G401 (cell line): Measurements from ENCODE around the gene ACP4. TPM values are rescaled to one million over a fixed set of nuclear protein-coding genes. Genes with fewer than 3 reads are reported as not detected.
A peak's percentile ranks its signal among the peaks of the same experiment; 100 is the strongest.
"Not testable (repeated sequence)": the region's sequence is repeated elsewhere in the genome, so short reads cannot be mapped to it uniquely, and the experiment has no call there.

ENCODE experiments used
- DNase-seq: peaks from one replicate; pipeline ENCODE4 v3.0.0-alpha.2; 2015; ENCODE audit warnings: low spot score
- in situ Hi-C: cut with HindIII; loops from 2 replicates; pipeline ENCODE4 v1.10.0; 2016; ENCODE audit warnings: low sequenced_read_pairs, mixed read lengths
- total RNA-seq: library from RNA; depleted of rRNA; stranded (reverse); fragments of >200 nt; shearing (Covaris generic); gene quantifications from 2 replicates; pipeline ENCODE4 v1.2.3, GENCODE V29; 2014

The ACP4 gene
- total RNA-seq, 1 experiment from 2014 or later: not detected

DNA sequence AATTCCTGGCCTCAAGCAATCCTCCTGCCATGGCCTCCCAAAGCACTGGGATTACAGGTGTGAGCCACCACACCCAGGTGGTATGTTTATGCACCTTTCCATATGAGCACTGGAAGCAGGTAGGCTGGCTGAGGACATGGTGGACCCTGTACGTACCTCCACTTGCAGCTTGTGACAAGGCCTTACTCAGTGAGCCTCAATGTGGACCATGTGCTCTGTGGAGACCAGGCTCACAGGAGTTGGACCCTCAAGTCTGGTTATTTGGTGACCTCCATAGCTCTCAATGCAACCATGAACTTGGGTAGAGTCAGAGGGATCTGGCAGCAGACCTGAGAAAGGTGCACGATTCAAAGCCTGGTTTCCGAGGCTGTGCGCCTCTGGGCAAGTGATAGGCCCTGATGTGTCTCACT is 5.5 kb downstream of the ACP4 start:
- no peak for DNase-seq
- in situ Hi-C loops: no loop called here

DNA sequence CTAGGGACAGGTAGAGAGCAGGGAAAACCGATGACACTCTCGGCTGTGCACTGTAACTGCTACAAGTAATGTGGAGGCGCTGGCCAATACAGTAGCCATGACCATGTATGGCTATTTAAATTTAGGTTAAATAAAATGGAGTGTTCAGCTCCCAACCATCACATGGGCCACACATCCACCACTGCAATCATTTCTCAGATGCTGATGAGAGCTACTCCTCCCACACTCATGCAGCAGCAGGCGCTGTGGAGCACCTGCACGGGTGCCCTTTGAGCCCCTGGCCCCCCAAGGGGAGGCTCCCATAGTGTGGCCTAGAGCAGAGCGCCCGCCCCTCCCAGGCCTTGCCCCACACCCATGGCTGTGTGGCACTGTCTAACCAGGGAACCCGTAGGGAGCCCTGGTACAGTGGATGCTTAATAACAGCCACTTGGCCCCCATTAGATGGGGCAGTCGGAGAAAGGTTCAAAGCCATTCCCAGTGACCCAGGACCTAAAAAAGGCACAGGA is 6.0 kb downstream of the ACP4 start:
- in situ Hi-C loops: no loop called here

DNA sequence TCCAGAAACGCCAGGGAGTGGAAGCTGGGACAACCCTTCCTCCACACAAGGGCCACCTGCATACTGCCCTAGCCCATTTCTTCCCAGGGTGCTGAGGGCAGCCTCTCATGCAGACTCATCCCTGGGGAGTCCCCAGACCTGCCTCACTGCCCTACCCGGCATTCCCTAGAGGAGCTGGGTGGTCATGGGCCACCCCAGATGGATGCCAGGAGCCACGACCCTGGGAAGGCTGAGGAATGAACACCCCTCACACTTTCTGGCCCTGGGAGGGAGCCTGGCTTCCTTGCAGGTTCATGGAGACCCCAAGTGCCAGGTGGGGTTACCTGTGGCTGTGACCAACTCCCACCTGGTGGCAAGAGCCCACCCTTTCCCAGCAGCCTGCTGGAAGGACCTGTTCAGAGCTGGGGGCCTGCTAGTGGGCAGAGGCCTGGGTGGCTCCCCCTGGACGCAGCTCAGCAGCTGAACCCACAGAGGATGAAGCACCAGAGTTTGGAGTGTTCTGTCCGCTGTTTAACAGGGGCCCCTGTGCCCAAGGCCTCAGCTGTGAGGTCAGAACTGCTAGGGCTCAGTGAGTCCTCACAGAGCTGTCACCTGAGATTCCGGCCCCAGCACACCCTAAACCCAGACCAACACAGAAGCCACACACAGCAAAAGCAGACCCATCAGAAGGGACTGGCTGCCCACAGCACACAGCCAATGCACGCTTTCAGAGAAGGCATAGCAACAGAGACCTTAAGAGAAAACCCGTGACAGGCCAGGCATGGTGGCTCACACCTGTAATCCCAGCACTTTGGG is 6.6 kb downstream of the ACP4 start:
- in situ Hi-C loops: no loop called here

More for the DNA sequence above, 6.0 kb downstream of the ACP4 start:
- no peak for DNase-seq

DNA sequence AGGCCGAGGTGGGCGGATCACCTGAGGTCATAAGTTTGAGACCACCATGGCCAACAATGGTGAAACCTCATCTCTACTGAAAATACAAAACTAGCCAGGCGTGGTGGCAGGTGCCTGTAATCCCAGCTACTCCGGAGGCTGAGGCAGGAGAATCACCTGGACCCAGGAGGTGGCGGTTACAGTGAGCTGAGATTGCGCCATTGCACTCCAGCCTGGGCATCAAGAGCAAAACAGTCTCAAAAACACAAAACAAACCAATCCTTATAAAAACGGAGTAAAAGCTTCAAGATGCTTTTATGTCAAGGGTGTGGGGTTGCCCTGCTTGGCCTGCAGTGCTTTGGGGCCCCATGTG is 7.2 kb downstream of the ACP4 start:
- in situ Hi-C loops: no loop called here
- no peak for DNase-seq

More for the DNA sequence above, 6.6 kb downstream of the ACP4 start:
- no peak for DNase-seq

DNA sequence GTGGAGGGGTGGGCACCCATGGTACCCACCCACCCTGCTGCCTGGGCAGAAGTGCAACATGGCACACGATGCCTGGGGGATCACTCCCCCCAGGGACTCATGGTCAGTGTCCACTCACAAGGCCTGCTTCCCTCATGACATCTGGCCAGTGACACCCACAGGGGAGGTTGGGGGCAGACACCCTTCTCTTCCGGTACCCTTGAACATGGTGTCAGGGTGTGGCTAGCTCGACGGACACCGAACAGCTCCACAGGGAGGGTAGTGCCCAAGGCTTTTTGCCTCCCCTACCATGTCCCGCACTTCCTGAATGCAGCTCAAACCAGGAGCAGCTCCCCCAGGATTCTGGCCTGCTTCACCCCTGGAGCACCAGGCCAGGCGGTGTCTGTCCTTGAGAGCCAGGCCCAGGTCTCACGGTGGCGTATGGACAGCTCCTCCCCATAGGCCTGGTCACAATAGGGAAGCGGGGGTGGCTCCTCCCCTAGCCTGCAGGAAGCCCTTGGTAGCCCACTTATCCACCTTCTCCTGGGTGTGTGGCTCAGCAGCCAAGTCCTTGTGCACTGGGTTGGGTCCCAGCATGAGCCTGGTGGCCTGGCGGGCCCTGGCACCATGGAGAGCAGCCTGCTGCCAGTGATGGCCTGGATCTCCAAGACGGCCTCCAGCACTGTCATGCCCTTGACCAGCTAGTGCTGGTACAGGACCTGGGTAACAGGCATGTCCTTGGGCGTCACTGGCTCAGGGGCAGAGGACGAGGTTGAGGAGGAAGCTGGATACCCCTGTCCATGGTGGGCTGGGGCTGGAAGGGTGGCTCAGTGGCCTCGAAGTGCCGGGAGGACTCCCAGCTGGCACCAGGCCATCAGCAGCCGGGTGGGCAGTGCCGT is 7.8 kb downstream of the ACP4 start:
- in situ Hi-C loops: no loop called here

DNA sequence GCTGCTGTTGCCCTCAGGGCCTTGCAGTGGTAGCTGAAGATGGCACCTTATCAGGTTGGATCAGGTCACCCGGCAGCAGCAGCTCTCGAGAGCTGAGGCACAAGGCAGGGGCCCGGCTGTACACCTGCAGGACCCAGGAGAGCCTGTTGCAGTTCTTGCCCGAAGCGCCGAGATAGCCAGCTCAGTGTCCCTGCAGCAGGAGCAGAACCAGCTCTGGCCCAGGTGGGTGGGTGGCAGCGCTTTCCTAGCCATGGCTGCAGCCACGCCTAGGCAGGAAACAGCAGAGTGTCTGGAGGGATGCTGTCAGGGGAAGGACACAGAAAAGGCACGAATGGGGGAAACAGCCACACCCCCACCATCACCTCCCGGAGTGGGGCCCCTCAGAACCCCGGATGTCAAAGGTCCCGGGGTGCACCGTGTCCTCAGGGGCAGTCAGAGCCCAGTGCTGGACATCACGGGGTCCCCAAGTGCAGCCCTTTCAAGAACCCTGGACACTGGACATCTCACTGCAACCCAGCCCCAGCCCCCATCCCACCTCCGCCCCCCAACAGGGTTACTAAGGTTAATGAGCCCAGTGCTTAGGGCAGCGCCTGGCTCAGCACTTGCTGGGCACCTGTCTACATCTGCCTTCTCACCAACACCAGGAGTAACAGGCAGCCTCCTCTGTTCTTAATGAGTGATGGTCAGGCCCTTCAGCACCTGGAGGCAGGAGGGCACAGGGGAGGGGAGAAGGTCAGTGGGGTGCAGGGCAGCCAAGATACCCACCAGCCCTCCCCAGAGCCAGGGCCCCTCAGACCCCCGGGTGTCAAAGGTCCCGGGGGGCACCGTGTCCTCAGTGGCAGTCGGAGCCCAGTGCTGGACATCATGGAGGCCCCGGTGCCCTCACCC is 8.7 kb downstream of the ACP4 start:
- DNase-seq: no peak
- in situ Hi-C loops: no loop called here

More for the DNA sequence above, 7.8 kb downstream of the ACP4 start:
- no peak for DNase-seq

DNA sequence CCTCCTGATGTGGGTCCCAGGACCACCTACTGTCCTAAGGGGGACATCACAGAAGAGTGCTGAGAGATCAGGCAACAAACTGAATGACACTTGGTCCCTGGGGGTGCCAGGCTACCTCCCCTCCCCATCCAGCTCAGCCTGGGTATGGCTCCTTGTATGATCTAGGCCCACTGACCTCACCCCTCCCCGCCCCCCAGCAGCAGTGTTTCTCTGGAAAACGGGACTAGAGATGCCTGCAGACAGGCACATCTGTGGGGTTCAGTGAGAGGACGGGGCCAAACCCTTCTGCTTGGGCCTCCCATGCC is 9.3 kb downstream of the ACP4 start:
- DNase-seq: no peak
- in situ Hi-C loops: no loop called here

DNA sequence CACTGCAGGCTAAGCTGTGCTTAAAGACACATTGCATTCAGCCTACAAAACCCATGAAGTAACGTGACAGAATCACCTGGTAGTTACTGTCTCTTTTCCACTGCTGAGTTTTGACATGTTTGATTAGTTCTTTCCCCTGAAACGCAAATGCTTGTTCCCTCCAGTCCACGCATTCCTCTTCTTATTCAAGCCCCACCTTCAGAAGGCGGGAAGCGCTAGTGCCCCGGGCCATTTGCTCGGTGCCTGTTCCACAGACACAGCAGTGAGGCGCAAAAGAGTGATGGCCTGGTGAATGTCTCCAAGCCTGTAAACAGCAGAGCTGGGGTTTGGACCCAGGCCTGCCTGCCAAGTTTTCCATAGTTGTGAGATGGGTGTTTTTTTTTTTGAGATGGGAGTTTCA is 10.9 kb downstream of the ACP4 start:
- DNase-seq: no peak
- in situ Hi-C loops: no loop called here

DNA sequence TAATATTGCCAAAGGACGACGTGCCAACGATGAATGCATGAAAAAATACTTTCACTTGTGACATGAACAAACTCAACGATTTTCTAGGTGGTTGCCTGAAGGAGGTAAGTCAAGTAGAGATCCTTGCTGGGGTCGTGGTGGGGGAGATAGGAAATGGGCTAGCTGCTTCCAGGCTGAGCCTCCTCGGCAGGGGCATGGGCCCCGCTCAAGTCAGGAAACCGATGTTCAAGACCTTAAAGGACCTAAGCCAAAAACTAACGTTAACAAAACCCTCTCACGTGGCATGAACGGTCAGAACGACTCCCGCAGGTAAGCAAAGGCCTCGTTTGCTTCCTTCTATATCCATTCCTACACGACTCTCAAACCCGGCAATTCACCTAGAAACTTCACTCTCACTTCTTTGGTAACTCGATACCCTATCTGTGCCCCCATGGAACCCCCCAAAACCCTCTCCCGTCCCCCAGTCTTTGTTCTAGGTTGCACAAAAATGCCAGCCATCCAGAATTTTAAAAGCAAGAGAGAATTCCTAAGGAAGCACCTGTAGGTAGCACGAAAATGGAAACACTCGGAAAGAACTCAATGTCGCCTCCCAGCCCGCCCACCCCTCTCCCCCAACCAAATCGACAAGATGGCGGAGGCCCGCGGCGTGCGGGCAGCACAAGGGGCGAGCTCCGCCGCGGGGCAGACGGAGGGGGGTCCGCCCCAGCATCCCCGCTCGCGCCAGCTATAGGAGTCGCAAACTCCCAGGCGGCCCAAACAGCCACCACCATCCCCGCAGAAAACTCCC is 13.6 kb downstream of the ACP4 start:
- in situ Hi-C loops: no loop called here
- DNase-seq: no peak

DNA sequence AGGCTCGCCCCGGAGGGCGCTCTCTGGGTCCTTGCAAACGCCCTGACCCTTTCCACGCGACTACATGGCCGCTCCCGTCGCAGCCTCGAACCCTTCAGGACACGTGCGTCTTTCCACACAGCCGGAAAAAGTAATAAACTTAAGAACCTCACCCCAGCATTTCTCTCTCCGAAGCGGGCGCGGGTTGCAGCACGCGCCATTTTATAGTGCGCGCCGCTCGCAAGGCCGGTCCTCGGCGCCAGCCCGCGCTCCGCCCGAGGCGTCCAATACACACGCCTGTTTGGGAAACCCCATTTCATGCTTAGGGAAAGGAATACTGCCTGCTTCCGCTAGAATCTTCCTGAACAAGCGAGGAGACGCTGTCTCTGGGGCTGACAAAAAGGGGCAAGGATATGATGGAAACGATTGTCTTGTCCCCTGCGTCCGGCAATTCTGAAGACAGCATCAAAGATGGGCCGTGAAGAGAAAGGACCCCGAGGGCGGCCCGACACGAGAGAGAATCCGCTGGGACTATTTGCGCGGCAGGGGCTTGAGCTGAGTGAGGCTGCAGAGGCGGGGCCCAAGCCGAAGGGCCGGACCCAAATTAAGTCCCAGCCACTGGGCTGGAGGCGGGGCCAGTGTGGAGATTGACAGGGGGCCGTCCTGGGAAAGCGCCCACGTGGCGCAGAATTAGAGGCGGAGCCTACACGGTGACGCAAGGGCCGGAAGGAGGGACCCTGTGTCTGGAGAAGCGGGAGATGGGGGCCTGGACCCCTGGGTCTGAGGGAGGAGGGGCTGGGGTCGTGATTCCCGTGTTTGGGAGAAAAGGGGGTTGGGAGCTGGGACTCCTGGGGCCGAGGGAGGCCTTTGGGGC is 14.4 kb downstream of the ACP4 start:
- peak; percentile 99 for DNase-seq
- in situ Hi-C loops: no loop called here

DNA sequence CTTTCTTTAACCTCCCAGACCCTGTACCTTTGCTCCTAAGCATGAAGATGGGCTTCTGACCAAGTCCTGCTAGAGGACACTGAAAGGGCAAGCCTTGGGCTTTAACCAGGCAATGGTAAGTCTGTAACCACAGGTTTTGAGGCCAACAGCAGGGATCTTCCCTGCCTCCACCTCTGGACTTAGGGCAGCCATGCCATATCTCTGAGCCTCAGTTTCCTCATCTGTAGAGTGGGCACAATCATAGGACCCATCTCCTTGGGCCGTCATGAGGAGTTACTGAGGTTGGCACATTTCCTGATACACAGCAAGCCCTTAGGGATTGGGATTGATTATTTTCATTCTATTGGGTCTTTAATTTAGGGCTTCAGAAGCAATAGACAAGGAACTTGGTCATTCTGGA is 18.6 kb downstream of the ACP4 start:
- no peak for DNase-seq
- in situ Hi-C loops: no loop called here

DNA sequence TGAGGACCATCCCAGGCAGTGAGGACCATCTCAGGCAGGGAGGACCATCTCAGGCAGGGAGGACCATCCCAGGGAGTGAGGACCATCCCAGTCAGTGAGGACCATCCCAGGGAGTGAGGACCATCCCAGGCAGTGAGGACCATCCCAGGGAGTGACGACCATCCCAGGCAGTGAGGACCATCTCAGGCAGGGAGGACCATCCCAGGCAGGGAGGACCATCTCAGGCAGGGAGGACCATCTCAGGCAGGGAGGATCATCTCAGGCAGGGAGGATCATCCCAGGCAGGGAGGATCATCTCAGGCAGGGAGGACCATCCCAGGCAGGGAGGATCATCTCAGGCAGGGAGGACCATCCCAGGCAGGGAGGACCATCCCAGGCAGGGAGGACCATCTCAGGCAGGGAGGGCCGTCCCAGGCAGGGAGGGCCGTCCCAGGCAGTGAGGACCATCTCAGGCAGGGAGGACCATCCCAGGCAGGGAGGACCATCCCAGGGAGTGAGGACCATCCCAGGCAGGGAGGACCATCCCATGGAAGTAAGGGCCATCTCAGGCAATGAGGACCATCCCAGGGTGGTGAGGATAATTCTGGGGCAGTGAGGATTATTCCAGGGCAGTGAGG is 21.5 kb downstream of the ACP4 start:
- in situ Hi-C loops, DNase-seq: not testable (repeated sequence)

DNA sequence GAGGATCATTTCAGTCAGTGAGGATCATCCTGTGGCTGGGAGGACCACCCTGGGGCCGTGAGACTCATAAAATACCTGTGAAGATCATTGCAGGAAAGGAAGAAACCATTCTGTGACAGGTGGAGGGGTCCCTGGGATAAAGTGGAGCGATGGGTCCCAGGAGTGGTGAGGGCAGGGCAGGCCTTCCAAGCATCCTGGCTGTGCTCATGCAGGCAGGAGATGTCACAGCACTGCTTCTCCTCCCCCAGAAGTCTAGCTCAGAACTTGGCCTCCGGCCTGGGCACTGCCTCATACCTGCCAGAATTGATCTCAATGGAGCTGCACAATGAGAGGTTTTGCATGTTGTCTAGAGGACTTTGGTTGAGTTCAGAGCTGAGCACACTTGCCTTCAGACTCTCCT is 22.3 kb downstream of the ACP4 start:
- in situ Hi-C loops: no loop called here
- DNase-seq: no peak

DNA sequence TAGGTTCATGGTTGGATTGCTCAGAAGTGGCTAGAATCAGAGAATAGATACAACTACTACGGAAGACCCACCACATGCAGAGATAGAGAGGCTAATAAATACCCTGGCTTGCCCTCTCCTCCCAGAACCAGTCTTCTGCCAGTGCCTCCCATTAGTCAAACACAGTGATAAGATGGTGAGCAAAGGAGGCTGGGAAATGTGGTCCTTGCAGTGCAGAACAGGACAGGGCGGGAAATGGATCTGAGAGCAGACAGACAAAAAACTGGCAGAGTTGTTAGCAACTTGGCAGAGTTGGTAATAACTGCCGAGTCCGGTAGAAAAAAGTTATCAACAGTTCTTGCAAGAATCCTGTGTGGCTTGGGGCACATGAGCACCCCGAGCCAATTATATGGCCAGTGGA is 24.7 kb downstream of the ACP4 start:
- no peak for DNase-seq
- in situ Hi-C loops: no loop called here

DNA sequence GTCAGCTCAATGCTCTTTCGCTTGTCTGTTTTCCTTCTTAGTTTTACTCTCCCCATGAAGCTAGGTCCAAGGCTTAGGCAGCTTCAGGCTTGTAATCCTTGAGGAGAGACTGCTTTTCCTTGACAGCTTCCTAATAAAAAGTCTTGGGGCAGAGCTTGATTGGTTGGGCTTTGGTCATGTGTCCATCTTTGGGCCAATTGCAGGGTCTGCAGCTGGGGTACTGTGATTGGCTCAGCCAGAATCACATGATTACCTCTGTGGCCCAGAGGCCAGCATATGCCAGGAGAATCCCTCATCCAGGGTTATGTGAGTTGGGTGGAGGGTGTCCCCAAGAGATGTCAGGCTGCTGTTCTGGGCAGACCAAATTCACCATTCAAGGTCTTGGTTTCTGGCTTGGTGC is 25.2 kb downstream of the ACP4 start:
- in situ Hi-C loops: no loop called here
- DNase-seq: no peak

DNA sequence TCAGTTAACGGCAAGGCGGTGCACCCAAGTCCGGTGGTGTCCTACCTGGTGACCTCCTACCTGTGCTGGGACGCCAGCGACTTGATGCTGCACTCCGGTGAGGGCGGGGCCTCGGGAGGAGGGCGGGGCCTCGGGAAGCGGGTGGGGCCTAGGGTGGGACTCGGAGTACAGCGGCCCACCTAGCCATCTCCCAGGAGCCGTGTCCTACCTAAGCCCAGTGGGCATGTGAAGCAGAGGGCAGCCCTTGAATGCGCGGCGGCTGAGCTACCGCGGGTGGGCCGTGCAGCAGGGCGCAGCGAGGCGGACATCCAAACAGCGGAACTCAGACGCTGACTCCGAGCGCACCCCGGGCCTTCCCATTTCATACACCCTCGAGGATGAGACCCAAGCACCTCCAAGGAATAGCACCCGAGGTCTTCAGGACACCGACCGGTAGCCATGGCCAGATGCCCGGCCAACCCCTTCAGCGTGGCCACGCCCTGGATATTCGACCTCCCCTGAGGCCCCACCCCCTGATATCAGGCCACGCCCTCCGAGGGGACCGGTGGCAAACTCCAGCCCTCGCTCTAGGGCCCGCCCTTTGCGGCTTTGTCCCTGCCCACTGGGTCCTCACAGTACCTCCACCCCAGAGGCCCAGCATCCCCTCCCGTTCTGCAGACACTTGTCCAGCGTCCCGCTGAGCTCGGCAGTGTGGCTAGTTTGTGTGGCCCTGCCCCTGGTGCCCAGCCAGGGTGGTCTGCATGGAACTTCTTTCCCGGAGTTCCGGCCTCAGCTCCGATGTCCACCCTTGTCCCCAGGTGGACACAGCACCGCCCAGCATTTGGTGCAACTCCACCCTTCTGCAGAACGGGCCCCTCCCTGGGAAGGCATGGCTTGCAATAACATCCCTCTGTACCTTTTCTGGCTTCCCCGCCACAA is 28.0 kb downstream of the ACP4 start:
- no peak for DNase-seq
- in situ Hi-C loops: no loop called here
